HepG2 (cell line): Measurements from ENCODE around the gene TP53I3. TPM values are rescaled to one million over a fixed set of nuclear protein-coding genes. Genes with fewer than 3 reads are reported as not detected.
A peak's percentile ranks its signal among the peaks of the same experiment; 100 is the strongest.

Source experiments
- BRD4 ChIP-seq: sonication (generic); formaldehyde crosslinking; IDR thresholded peaks from 2 replicates; pipeline ENCODE4 v1.4.0; 2020; ENCODE audit warnings: missing genetic modification reagents
- HMG20A ChIP-seq: IDR thresholded peaks from 2 replicates; pipeline ENCODE4 v1.6.1; 2016; ENCODE audit warnings: borderline replicate concordance
- KDM5B ChIP-seq: sonication (generic); formaldehyde crosslinking; IDR thresholded peaks from 2 replicates; pipeline ENCODE4 v1.4.0; 2020; ENCODE audit warnings: missing genetic modification reagents, mild to moderate bottlenecking, borderline replicate concordance
- SATB2 ChIP-seq: sonication (generic); formaldehyde crosslinking; IDR thresholded peaks from 2 replicates; pipeline ENCODE4 v1.5.0; 2020; ENCODE audit warnings: missing genetic modification reagents
- SNAPC2 ChIP-seq: sonication (generic); formaldehyde crosslinking; IDR thresholded peaks from 2 replicates; pipeline ENCODE4 v1.8.1; 2022; ENCODE audit warnings: mild to moderate bottlenecking, missing genetic modification reagents
- STAG1 ChIP-seq: sonication (generic); formaldehyde crosslinking; IDR thresholded peaks from 2 replicates; pipeline ENCODE4 v1.4.0; 2020; ENCODE audit warnings: missing genetic modification reagents
- SUZ12 ChIP-seq: fragments of 150-350 bp; IDR thresholded peaks from 2 replicates; pipeline ENCODE4 v1.6.1; 2014; ENCODE audit warnings: low read depth, low read length
- THAP11 ChIP-seq: IDR thresholded peaks from 2 replicates; pipeline ENCODE4 v1.6.1; 2016; ENCODE audit warnings: missing biosample characterization, missing genetic modification reagents
- THYN1 ChIP-seq: sonication (generic); formaldehyde crosslinking; IDR thresholded peaks from 2 replicates; pipeline ENCODE4 v1.8.1; 2023; ENCODE audit warnings: low read depth, mild to moderate bottlenecking, moderate library complexity, missing genetic modification reagents, borderline replicate concordance
- ZFP62 ChIP-seq: sonication (generic); formaldehyde crosslinking; IDR thresholded peaks from 2 replicates; pipeline ENCODE4 v1.4.0; 2020; ENCODE audit warnings: missing genetic modification reagents
- ZNF850 ChIP-seq: sonication (generic); formaldehyde crosslinking; conservative IDR thresholded peaks from 2 replicates; pipeline ENCODE4 v1.9.0; 2021; ENCODE audit warnings: mild to moderate bottlenecking, missing genetic modification reagents
- polyA plus RNA-seq, 8 experiments: library from polyadenylated mRNA; depleted of rRNA in 3 of 8; stranded (reverse) in 7 of 8; unstranded in 1 of 8; fragments of >200 nt; fragmentation: Illumina TruSeq in 4 of 8; extraction: Trizol in 4 of 8; gene quantifications; 2 replicates each; pipeline versions ENCODE4 v1.2.1 to v1.2.3, GENCODE V29; 2011 to 2016; ENCODE audit warnings: low read depth in 4 of 8, missing spikeins in 1 of 8, mixed read lengths in 1 of 8; ENCODE audit not compliant: insufficient read depth in 1 of 8
- total RNA-seq, 5 experiments: library from RNA; depleted of rRNA; stranded (reverse); fragments of >200 nt; fragmentation: Illumina TruSeq; extraction: Trizol; gene quantifications; 2 replicates each; pipeline ENCODE4 v1.2.3, GENCODE V29; 2016; ENCODE audit warnings: low read depth in 1 of 5
- TF ChIP-seq, protein P1 (sequence below): sonication (generic); formaldehyde crosslinking; IDR thresholded peaks from 2 replicates; pipeline ENCODE4 v1.4.0; 2020; ENCODE audit warnings: low read depth, missing genetic modification reagents
- TF ChIP-seq, protein P2 (sequence below), 2 experiments: fragments of 450-650 bp in 1 of 2; sonication (generic) in 1 of 2; formaldehyde crosslinking in 1 of 2; IDR thresholded peaks; 2 replicates each; pipeline versions ENCODE4 v1.6.1 to v1.8.0; 2016 to 2022; ENCODE audit warnings: antibody characterized with exemption in 1 of 2, mild to moderate bottlenecking in 1 of 2, missing genetic modification reagents in 1 of 2
- TF ChIP-seq, protein P3 (sequence below): sonication (generic); formaldehyde crosslinking; IDR thresholded peaks from 2 replicates; pipeline ENCODE4 v1.8.0; 2022; ENCODE audit warnings: missing genetic modification reagents, mild to moderate bottlenecking, borderline replicate concordance

Gene TP53I3
- total and polyA plus RNA-seq, 2 of the 13 experiments (the other 11 are each of a cell fraction or from before 2014, with no cell fraction given): 25.0 to 44.1 TPM

DNA sequence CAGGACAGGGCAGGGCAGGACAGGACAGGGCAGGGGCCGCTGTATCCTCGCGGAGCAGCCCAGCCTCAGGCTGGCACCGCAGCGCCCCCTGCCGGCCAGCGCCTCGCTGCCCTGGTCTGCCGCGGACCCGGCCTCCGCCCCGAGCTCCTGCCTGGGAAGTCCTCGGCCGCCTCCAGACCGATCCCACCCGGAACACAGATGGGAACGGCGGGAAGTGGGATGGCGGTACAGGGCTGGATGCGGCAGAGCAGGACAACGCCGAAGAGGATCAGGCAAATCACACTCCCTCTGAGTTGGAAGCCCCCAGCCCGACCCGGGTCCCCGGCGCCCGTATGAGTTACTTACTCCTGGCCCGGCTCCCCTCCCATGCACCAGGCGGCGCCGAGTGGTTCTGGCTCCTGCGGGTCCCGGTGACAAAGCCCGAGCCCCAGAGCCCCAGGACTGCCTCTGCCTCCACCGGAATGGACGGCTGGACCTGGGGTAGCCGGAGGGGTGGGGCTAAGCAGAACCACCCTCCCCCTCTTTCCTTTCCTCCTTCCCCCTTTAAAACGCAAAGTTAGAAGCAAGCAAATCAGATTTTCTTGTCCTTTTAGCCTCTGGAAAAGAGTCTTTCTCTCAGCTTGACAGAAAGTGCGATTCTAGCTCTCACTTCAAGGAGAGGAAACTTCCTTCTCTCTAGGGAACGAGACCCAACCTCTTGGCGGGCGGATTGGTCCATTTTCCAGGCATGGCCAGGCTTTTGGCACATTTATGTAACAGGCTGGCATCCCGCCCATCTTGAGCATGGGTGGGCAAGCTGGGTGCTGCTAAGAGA is at the start of gene TP53I3 (continued):
- TF ChIP-seq, protein P1, sequence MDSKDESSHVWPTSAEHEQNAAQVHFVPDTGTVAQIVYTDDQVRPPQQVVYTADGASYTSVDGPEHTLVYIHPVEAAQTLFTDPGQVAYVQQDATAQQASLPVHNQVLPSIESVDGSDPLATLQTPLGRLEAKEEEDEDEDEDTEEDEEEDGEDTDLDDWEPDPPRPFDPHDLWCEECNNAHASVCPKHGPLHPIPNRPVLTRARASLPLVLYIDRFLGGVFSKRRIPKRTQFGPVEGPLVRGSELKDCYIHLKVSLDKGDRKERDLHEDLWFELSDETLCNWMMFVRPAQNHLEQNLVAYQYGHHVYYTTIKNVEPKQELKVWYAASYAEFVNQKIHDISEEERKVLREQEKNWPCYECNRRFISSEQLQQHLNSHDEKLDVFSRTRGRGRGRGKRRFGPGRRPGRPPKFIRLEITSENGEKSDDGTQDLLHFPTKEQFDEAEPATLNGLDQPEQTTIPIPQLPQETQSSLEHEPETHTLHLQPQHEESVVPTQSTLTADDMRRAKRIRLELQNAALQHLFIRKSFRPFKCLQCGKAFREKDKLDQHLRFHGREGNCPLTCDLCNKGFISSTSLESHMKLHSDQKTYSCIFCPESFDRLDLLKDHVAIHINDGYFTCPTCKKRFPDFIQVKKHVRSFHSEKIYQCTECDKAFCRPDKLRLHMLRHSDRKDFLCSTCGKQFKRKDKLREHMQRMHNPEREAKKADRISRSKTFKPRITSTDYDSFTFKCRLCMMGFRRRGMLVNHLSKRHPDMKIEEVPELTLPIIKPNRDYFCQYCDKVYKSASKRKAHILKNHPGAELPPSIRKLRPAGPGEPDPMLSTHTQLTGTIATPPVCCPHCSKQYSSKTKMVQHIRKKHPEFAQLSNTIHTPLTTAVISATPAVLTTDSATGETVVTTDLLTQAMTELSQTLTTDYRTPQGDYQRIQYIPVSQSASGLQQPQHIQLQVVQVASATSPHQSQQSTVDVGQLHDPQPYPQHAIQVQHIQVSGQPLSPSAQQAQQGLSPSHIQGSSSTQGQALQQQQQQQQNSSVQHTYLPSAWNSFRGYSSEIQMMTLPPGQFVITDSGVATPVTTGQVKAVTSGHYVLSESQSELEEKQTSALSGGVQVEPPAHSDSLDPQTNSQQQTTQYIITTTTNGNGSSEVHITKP (CRISPR knock-in tag): peak; percentile 95
- peak; percentile 65 for TF ChIP-seq THAP11 (CRISPR knock-in tag)
- no peak for TF ChIP-seq ZNF850 (CRISPR knock-in tag)
- peak; percentile 81; the same call in 1 of the 2 replicates for TF ChIP-seq THYN1 (CRISPR knock-in tag)
- TF ChIP-seq SNAPC2 (CRISPR knock-in tag): peak; percentile 77; the same call in 1 of the 2 replicates
- no peak for TF ChIP-seq HMG20A (CRISPR knock-in tag)
- peak; percentile 69; the same call in 1 of the 2 replicates for TF ChIP-seq KDM5B
- TF ChIP-seq, protein P2, sequence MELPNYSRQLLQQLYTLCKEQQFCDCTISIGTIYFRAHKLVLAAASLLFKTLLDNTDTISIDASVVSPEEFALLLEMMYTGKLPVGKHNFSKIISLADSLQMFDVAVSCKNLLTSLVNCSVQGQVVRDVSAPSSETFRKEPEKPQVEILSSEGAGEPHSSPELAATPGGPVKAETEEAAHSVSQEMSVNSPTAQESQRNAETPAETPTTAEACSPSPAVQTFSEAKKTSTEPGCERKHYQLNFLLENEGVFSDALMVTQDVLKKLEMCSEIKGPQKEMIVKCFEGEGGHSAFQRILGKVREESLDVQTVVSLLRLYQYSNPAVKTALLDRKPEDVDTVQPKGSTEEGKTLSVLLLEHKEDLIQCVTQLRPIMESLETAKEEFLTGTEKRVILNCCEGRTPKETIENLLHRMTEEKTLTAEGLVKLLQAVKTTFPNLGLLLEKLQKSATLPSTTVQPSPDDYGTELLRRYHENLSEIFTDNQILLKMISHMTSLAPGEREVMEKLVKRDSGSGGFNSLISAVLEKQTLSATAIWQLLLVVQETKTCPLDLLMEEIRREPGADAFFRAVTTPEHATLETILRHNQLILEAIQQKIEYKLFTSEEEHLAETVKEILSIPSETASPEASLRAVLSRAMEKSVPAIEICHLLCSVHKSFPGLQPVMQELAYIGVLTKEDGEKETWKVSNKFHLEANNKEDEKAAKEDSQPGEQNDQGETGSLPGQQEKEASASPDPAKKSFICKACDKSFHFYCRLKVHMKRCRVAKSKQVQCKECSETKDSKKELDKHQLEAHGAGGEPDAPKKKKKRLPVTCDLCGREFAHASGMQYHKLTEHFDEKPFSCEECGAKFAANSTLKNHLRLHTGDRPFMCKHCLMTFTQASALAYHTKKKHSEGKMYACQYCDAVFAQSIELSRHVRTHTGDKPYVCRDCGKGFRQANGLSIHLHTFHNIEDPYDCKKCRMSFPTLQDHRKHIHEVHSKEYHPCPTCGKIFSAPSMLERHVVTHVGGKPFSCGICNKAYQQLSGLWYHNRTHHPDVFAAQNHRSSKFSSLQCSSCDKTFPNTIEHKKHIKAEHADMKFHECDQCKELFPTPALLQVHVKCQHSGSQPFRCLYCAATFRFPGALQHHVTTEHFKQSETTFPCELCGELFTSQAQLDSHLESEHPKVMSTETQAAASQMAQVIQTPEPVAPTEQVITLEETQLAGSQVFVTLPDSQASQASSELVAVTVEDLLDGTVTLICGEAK (IDR thresholded peaks at IDR 0.05): no peak
- TF ChIP-seq, protein P2 (CRISPR knock-in tag; IDR thresholded peaks at IDR 0.05): peak; percentile 77; the same call in 1 of the 2 replicates
- TF ChIP-seq BRD4: no peak
- TF ChIP-seq SATB2 (CRISPR knock-in tag): no peak
- no peak for TF ChIP-seq ZFP62 (CRISPR knock-in tag)
- TF ChIP-seq STAG1: peak; percentile 81
- TF ChIP-seq SUZ12: no peak
- TF ChIP-seq, protein P3, sequence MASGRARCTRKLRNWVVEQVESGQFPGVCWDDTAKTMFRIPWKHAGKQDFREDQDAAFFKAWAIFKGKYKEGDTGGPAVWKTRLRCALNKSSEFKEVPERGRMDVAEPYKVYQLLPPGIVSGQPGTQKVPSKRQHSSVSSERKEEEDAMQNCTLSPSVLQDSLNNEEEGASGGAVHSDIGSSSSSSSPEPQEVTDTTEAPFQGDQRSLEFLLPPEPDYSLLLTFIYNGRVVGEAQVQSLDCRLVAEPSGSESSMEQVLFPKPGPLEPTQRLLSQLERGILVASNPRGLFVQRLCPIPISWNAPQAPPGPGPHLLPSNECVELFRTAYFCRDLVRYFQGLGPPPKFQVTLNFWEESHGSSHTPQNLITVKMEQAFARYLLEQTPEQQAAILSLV (CRISPR knock-in tag): no peak; the same call in 1 of the 2 replicates
